Gastroesophageal sphincter (tissue), 4 donors: ENCODE measurements around the gene MCTP1. TPM values are rescaled to one million over a fixed set of nuclear protein-coding genes. Genes with fewer than 3 reads are reported as not detected.
A peak's percentile ranks its signal among the peaks of the same experiment; 100 is the strongest.

Experiments used
- ATAC-seq: fragments of 150-250 bp; one replicate; pipeline ENCODE4 v1.9.1; 2016; ENCODE audit warnings: mild to moderate bottlenecking, moderate library complexity
- H3K27ac ChIP-seq, 4 donors: fragments of 200-600 bp; sonication (generic) in 3 of 4; 1 replicate in 3 of 4; 2 replicates in 1 of 4; pipeline ENCODE4 v1.5.1; 2016 to 2019
- H3K27me3 ChIP-seq: fragments of 200-600 bp; sonication (generic); one replicate; pipeline ENCODE4 v1.5.1; 2019
- H3K36me3 ChIP-seq, 2 donors: fragments of 200-600 bp; sonication (generic); one replicate each; pipeline ENCODE4 v1.5.1; 2019; ENCODE audit warnings: control low read depth in 1 of 2
- H3K4me1 ChIP-seq, 3 donors: fragments of 200-600 bp; sonication (generic); 1 replicate in 2 of 3; 2 replicates in 1 of 3; pipeline ENCODE4 v1.5.1; 2016 to 2019; ENCODE audit warnings: control low read depth in 2 of 3
- H3K4me3 ChIP-seq, 2 donors: fragments of 200-600 bp; sonication (generic); one replicate each; pipeline ENCODE4 v1.5.1; 2019; ENCODE audit warnings: mild to moderate bottlenecking in 1 of 2, moderate library complexity in 1 of 2
- H3K9me3 ChIP-seq, 3 donors: fragments of 200-600 bp; sonication (generic); one replicate each; pipeline ENCODE4 v1.5.1; 2017 to 2019; ENCODE audit warnings: control low read depth in 2 of 3
- EP300 ChIP-seq: sonication (generic); formaldehyde crosslinking; IDR thresholded peaks from one replicate; pipeline ENCODE4 v1.6.1; 2017; ENCODE audit warnings: antibody characterized with exemption, mild to moderate bottlenecking
- POLR2A ChIP-seq, 2 donors: fragments of 450-650 bp; IDR thresholded peaks; one replicate each; pipeline ENCODE4 v1.6.1; 2017; ENCODE audit warnings: antibody characterized with exemption in 2 of 2, mild to moderate bottlenecking in 2 of 2, moderate library complexity in 1 of 2
- POLR2AphosphoS5 ChIP-seq: sonication (generic); formaldehyde crosslinking; IDR thresholded peaks from one replicate; pipeline ENCODE4 v1.6.1; 2017; ENCODE audit warnings: antibody characterized with exemption
- WGBS, 2 donors: methylation state at CpG; one replicate each; pipeline ENCODE4 v1.1.5; 2018; ENCODE audit warnings: low coverage in 1 of 2; 5-methylcytosine and 5-hydroxymethylcytosine counted together
- total RNA-seq, 4 donors: library from RNA; depleted of rRNA; stranded (reverse); fragments of >200 nt; gene quantifications; one replicate each; pipeline ENCODE4 v1.1.0, GENCODE V29; 2016
- TF ChIP-seq, protein P1 (sequence below), 4 experiments: fragments of 200-600 bp in 2 of 4; fragments of 450-650 bp in 2 of 4; sonication (generic) in 1 of 4; IDR thresholded peaks; one replicate each; pipeline ENCODE4 v1.5.1; 2017 to 2019; ENCODE audit warnings: antibody characterized with exemption in 4 of 4, mild to moderate bottlenecking in 2 of 4, moderate library complexity in 2 of 4

Gene MCTP1
- total RNA-seq, 4 donors from 2014 or later, result 13.5 to 57.6 (median 21.9) TPM

DNA sequence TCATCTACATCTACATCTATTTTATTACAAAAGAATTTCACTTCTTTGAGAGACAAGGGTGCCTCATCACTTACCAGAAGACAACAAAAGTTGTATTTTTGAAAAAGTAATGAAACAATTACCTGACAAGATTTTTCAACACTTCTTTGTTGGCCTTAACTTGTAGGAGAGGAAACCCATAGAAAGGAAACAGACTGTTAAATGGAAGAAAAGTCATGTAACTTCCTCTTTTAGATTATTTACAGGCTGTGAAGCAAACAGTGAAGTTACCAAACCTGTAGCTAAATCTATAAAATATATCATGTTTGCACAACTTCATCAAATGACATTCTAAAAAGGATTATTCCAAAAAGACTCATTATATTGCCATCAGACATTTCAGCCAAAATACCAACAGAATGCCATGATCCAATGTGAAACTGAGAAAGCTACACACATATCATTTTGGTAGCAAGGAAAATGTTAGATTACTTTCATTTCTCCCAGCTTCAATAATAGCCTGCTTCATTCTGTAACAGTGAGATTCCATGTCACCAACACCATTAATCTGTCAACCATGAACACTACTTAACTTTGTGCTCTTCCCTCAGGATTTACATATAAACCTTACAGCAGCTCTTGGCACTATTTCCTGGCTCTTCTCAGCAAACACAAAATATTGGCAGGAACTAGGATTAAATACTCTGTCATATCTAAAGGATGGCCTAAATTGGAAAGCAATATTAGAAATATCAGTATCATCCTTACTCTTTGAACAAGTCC, 122.5 kb downstream of the MCTP1 start:
- H3K4me1 ChIP-seq, result no peaks in the 10 kb centered on the region
- TF ChIP-seq, protein P1, sequence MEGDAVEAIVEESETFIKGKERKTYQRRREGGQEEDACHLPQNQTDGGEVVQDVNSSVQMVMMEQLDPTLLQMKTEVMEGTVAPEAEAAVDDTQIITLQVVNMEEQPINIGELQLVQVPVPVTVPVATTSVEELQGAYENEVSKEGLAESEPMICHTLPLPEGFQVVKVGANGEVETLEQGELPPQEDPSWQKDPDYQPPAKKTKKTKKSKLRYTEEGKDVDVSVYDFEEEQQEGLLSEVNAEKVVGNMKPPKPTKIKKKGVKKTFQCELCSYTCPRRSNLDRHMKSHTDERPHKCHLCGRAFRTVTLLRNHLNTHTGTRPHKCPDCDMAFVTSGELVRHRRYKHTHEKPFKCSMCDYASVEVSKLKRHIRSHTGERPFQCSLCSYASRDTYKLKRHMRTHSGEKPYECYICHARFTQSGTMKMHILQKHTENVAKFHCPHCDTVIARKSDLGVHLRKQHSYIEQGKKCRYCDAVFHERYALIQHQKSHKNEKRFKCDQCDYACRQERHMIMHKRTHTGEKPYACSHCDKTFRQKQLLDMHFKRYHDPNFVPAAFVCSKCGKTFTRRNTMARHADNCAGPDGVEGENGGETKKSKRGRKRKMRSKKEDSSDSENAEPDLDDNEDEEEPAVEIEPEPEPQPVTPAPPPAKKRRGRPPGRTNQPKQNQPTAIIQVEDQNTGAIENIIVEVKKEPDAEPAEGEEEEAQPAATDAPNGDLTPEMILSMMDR (IDR thresholded peaks at IDR 0.05), result no peak
- TF ChIP-seq POLR2AphosphoS5 (no peak), EP300 (no peak), POLR2A (IDR thresholded peaks at IDR 0.05) (no peak)
- no peak overlapping the region for H3K4me3 ChIP-seq
- no peak for ATAC-seq
- H3K9me3 ChIP-seq, result no peaks in the 10 kb centered on the region
- no peaks in the 10 kb centered on the region for H3K27me3 ChIP-seq
- no peak overlapping the region for H3K27ac ChIP-seq
- H3K36me3 ChIP-seq, result no peaks in the 10 kb centered on the region

DNA sequence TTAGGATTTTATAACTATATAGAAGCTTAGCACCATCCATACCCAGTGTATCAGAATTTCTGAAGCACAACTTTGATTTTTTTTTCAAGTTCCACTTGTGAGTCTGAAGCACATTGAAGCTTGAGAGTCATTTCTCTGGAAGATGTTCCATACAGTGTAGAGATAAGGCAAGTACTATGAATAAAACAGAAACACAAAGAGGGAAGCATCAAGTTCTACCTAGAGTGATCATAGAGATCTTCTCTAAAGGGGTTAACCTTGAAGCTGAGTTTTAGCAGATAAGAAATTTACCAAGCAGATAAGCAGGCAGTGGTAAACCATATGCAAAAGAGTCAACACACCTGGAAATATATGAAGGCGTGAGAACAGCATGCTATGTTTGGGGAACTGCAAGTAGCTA, 125.3 kb downstream of the MCTP1 start:
- 86 to 96% methylated on average over 1 of the region's 1 CpG for WGBS, 2 donors
- H3K27me3 ChIP-seq, result no peaks in the 10 kb centered on the region
- no peak overlapping the region for H3K4me3 ChIP-seq
- no peaks in the 10 kb centered on the region for H3K36me3 ChIP-seq
- TF ChIP-seq, protein P1 (IDR thresholded peaks at IDR 0.05), result no peak
- no peak for TF ChIP-seq POLR2A (IDR thresholded peaks at IDR 0.05)
- TF ChIP-seq POLR2AphosphoS5, result no peak
- no peak for TF ChIP-seq EP300
- H3K27ac ChIP-seq, result no peak overlapping the region
- no peaks in the 10 kb centered on the region for H3K9me3 ChIP-seq
- H3K4me1 ChIP-seq, result no peaks in the 10 kb centered on the region
- no peak for ATAC-seq

DNA sequence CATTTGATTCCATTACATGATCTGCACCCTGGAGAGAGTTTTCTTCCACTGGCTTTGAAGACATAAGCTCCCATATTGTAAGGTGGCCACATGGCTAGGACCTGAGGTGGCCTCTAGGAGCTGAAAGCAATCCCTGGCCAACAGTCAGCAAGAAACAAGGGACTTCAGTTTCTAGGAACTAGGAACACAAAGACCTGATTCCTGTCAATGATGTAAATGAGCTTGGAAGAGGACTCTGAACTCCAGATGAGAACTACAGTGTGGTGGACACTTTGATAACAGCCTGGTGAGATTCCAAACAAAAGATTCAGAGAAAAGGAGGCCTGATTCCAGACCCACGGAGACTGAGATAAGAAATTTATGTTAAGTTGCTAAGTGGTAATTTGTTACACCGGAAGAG, 129.0 kb downstream of the MCTP1 start:
- Histone ChIP-seq H3K4me3 (no peak overlapping the region), H3K27ac (no peak overlapping the region), H3K36me3 (no peaks in the 10 kb centered on the region), H3K27me3 (no peaks in the 10 kb centered on the region), H3K9me3 (no peaks in the 10 kb centered on the region), H3K4me1 (no peaks in the 10 kb centered on the region)
- 60 to 62% methylated on average over 2 of the region's 2 CpGs for WGBS, 2 donors
- ATAC-seq, result no peak
- no peak for TF ChIP-seq EP300
- no peak for TF ChIP-seq POLR2AphosphoS5
- no peak for TF ChIP-seq POLR2A (IDR thresholded peaks at IDR 0.05)
- TF ChIP-seq, protein P1 (IDR thresholded peaks at IDR 0.05), result no peak

DNA sequence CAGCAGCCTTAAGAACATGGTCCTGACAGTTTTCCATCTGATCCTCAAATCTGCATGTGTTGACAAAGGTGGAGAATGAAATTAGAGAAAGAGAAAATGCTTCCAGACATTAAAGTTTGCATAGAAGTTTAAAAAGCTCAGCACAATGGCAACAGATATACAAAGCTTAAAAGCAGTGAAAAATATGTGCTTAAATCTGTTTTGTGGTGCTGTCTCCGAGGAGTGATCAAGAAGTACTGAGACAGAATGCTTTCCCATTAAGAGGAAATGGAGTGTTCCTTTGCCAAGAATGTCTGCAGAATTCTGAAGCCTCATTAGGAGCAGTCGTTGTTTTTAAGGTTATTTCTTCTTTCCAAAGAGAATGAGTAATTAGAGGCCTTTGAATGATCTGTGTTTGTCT, 131.4 kb downstream of the MCTP1 start:
- Histone ChIP-seq H3K9me3 (peaks cover 0 to 7% (median 0%) of the 10 kb centered on the region in 3 donors), H3K4me1 (no peaks in the 10 kb centered on the region), H3K27me3 (no peaks in the 10 kb centered on the region), H3K36me3 (no peaks in the 10 kb centered on the region), H3K4me3 (no peak overlapping the region), H3K27ac (peak overlapping the region in 1 of 4 donors; percentile 57)
- WGBS, 2 donors, result 7 to 55% methylated on average over 2 of the region's 2 CpGs
- no peak for ATAC-seq
- no peak for TF ChIP-seq POLR2AphosphoS5

DNA sequence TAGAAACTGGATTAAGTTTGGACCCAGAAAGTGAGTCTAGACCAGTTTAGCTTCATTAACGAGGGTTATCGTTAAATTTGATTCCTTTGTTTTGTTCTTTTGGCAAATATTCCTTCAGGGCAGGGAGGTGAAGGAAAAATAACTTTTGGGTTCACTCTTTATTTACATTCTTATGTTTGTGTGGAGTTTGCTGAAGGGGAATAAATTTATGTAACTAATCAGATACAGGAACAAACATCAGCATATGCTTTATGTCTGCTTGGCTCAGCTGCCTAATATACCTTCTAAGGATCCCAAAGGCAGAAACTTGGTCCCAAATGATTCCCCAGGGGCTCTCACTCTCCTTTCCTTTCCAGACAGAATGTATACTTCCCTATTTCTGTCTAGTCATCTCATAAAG, 132.4 kb downstream of the MCTP1 start:
- TF ChIP-seq, protein P1 (IDR thresholded peaks at IDR 0.05), result no peak
- no peak for TF ChIP-seq EP300
- no peak for TF ChIP-seq POLR2AphosphoS5
- TF ChIP-seq POLR2A (IDR thresholded peaks at IDR 0.05), result no peak
- H3K4me3 ChIP-seq, result no peak overlapping the region
- no peaks in the 10 kb centered on the region for H3K4me1 ChIP-seq
- peak overlapping the region in 1 of 4 donors; percentile 57 for H3K27ac ChIP-seq
- no peaks in the 10 kb centered on the region for H3K27me3 ChIP-seq
- ATAC-seq, result no peak
- peaks cover 0 to 17% (median 0%) of the 10 kb centered on the region in 3 donors for H3K9me3 ChIP-seq
- H3K36me3 ChIP-seq, result no peaks in the 10 kb centered on the region
- 57 to 62% methylated on average over 2 of the region's 2 CpGs for WGBS, 2 donors
